IMR-90 (cell line): Measurements from ENCODE around the gene PRAC1. TPM values are rescaled to one million over a fixed set of nuclear protein-coding genes. Genes with fewer than 3 reads are reported as not detected.

Source experiments
- ATAC-seq: fragments of 200-7000 bp; cut with Tn5 transposase; 2 replicates; pipeline ENCODE4 v1.9.1; 2020; ENCODE audit warnings: low read depth, mild to moderate bottlenecking, moderate library complexity
- BruUV-seq: library from RNA; stranded (reverse); fragments of 400-500 nt; replicated peaks from 2 replicates; lab custom pipeline; 2021; lab: Mats Ljungman, UMichigan
- CTCF ChIA-PET: fragments of 300-600 bp; formaldehyde crosslinking; extraction: SDS; loops from one replicate; lab custom pipeline; 2021; ENCODE audit warnings: antibody characterized with exemption; lab: Yijun Ruan, JAX
- POLR2A ChIA-PET: fragments of 300-600 bp; sonication (Branson Sonifier 250); formaldehyde crosslinking; loops from one replicate; lab custom pipeline; 2022; ENCODE audit warnings: antibody characterized with exemption; ENCODE audit not compliant: unreplicated experiment; lab: Charles Lee
- DNase-seq: peaks from one replicate; pipeline ENCODE4 v3.0.0; 2013
- H2AFZ ChIP-seq: replicated peaks from 2 replicates; pipeline ENCODE3; 2013; ENCODE audit warnings: low read length, mild to moderate bottlenecking; ENCODE audit not compliant: poor library complexity
- H2AK5ac ChIP-seq: 2 replicates; pipeline ENCODE4 v1.6.1; 2013; ENCODE audit warnings: low read depth, low read length, inconsistent platforms
- H2AK9ac ChIP-seq: replicated peaks from 2 replicates; pipeline ENCODE3; 2013; ENCODE audit warnings: mild to moderate bottlenecking, low read depth, low read length, moderate library complexity; ENCODE audit not compliant: poor library complexity
- H2BK120ac ChIP-seq: 2 replicates; pipeline ENCODE4 v1.6.1; 2013; ENCODE audit warnings: low read depth, low read length, inconsistent platforms
- H2BK15ac ChIP-seq: 3 replicates; pipeline ENCODE4 v1.6.1; 2013; ENCODE audit warnings: low read depth, low read length, inconsistent platforms
- H2BK20ac ChIP-seq: 2 replicates; pipeline ENCODE4 v1.6.1; 2013; ENCODE audit warnings: low read depth, mild to moderate bottlenecking, inconsistent platforms, low read length, moderate library complexity
- H2BK5ac ChIP-seq: 2 replicates; pipeline ENCODE4 v1.6.1; 2013; ENCODE audit warnings: mild to moderate bottlenecking, low read depth, low read length, inconsistent platforms; ENCODE audit not compliant: poor library complexity, severe bottlenecking
- H3K14ac ChIP-seq: replicated peaks from 2 replicates; pipeline ENCODE4 v1.6.1; 2013; ENCODE audit warnings: low read depth, low read length, inconsistent platforms
- H3K18ac ChIP-seq: 2 replicates; pipeline ENCODE4 v1.6.1; 2013; ENCODE audit warnings: low read depth, low read length, control low read depth
- H3K23ac ChIP-seq: 2 replicates; pipeline ENCODE4 v1.6.1; 2013; ENCODE audit warnings: low read depth, low read length, inconsistent platforms
- H3K27ac ChIP-seq: 2 replicates; pipeline ENCODE4 v1.5.1; 2013; ENCODE audit warnings: mild to moderate bottlenecking, control low read depth, low read length; ENCODE audit not compliant: insufficient read depth
- H3K27me3 ChIP-seq: 2 replicates; pipeline ENCODE4 v1.6.1; 2013; ENCODE audit warnings: low read length; ENCODE audit not compliant: control insufficient read depth, insufficient read depth
- H3K36me3 ChIP-seq: 2 replicates; pipeline ENCODE4 v1.6.1; 2013; ENCODE audit warnings: low read length, mixed read lengths; ENCODE audit not compliant: control insufficient read depth, insufficient read depth
- H3K4ac ChIP-seq: 2 replicates; pipeline ENCODE4 v1.6.1; 2013; ENCODE audit warnings: low read depth, low read length, inconsistent platforms
- H3K4me1 ChIP-seq: 2 replicates; pipeline ENCODE4 v1.6.1; 2013; ENCODE audit warnings: low read length, mixed read lengths; ENCODE audit not compliant: control insufficient read depth, insufficient read depth
- H3K4me2 ChIP-seq: 2 replicates; pipeline ENCODE4 v1.6.1; 2013; ENCODE audit warnings: low read depth, mild to moderate bottlenecking, control low read depth, low read length, moderate library complexity
- H3K4me3 ChIP-seq: 2 replicates; pipeline ENCODE4 v1.5.1; 2013; ENCODE audit warnings: low read depth, mild to moderate bottlenecking, control low read depth, low read length, moderate library complexity; ENCODE audit not compliant: insufficient read depth
- H3K56ac ChIP-seq: 2 replicates; pipeline ENCODE4 v1.6.1; 2013; ENCODE audit warnings: low read length, inconsistent platforms; ENCODE audit not compliant: insufficient read depth; ENCODE audit errors: extremely low read depth
- H3K79me1 ChIP-seq, 2 experiments: 2 replicates each; pipeline ENCODE4 v1.6.1; 2013; ENCODE audit warnings: low read length in 2 of 2, inconsistent platforms in 1 of 2, low read depth in 1 of 2
- H3K9ac ChIP-seq: 2 replicates; pipeline ENCODE4 v1.6.1; 2013; ENCODE audit warnings: low read depth, low read length, control low read depth
- H3K9me1 ChIP-seq: 2 replicates; pipeline ENCODE4 v1.6.1; 2013; ENCODE audit warnings: low read length, inconsistent platforms; ENCODE audit not compliant: insufficient read depth
- H3K9me3 ChIP-seq: 2 replicates; pipeline ENCODE4 v1.6.1; 2013; ENCODE audit warnings: low read length; ENCODE audit not compliant: control insufficient read depth, insufficient read depth
- H4K20me1 ChIP-seq: 2 replicates; pipeline ENCODE4 v1.6.1; 2013; ENCODE audit warnings: low read length, inconsistent platforms; ENCODE audit not compliant: insufficient read depth
- H4K5ac ChIP-seq: 2 replicates; pipeline ENCODE4 v1.6.1; 2013; ENCODE audit warnings: mild to moderate bottlenecking, low read depth, low read length, control low read depth
- H4K8ac ChIP-seq, 2 experiments: 2 replicates each; pipeline ENCODE4 v1.6.1; 2013; ENCODE audit warnings: low read depth in 2 of 2, low read length in 2 of 2, control low read depth in 1 of 2, inconsistent platforms in 1 of 2
- H4K91ac ChIP-seq: 2 replicates; pipeline ENCODE4 v1.6.1; 2013; ENCODE audit warnings: low read depth, low read length, inconsistent platforms; ENCODE audit not compliant: insufficient read depth
- BHLHE40 ChIP-seq: fragments of 150-350 bp; IDR thresholded peaks from 2 replicates; pipeline ENCODE4 v1.6.1; 2016; ENCODE audit warnings: mild to moderate bottlenecking, low read depth, low read length
- CHD1 ChIP-seq: IDR thresholded peaks from 2 replicates; pipeline ENCODE4 v1.6.1; 2012; ENCODE audit warnings: low read depth, low read length, improper control_type of control experiment
- FOS ChIP-seq: fragments of 150-350 bp; IDR thresholded peaks from 2 replicates; pipeline ENCODE4 v1.6.1; 2016; ENCODE audit warnings: low read depth, low read length
- MAFK ChIP-seq: IDR thresholded peaks from 2 replicates; pipeline ENCODE4 v1.6.1; 2012; ENCODE audit warnings: low read depth, low read length, improper control_type of control experiment
- MAZ ChIP-seq: IDR thresholded peaks from 2 replicates; pipeline ENCODE4 v1.6.1; 2012; ENCODE audit warnings: low read depth, mild to moderate bottlenecking, low read length, improper control_type of control experiment, moderate library complexity, borderline replicate concordance
- MXI1 ChIP-seq: IDR thresholded peaks from 2 replicates; pipeline ENCODE4 v1.6.1; 2012; ENCODE audit warnings: low read depth, mild to moderate bottlenecking, low read length, moderate library complexity, borderline replicate concordance
- NFE2L2 ChIP-seq: fragments of 150-350 bp; IDR thresholded peaks from 2 replicates; pipeline ENCODE4 v1.6.1; 2016; ENCODE audit warnings: low read depth, mild to moderate bottlenecking, low read length
- RCOR1 ChIP-seq: IDR thresholded peaks from 2 replicates; pipeline ENCODE4 v1.6.1; 2012; ENCODE audit warnings: mild to moderate bottlenecking, low read length, improper control_type of control experiment; ENCODE audit not compliant: insufficient replicate concordance
- SMC3 ChIP-seq: fragments of 150-350 bp; IDR thresholded peaks from 2 replicates; pipeline ENCODE4 v1.6.1; 2016; ENCODE audit warnings: low read depth, mild to moderate bottlenecking, antibody characterized with exemption, low read length, moderate library complexity
- WGBS, 2 experiments: methylation state at CpG; one replicate each; pipeline versions ENCODE4 v1.1.5 to v1.1.7; 2013; ENCODE audit warnings: missing lambda C conversion rate in 2 of 2; ENCODE audit not compliant: insufficient read length in 1 of 2; ENCODE audit errors: extremely low coverage in 2 of 2; 5-methylcytosine and 5-hydroxymethylcytosine counted together
- dilution Hi-C: fragments of 300-500 bp; cut with HindIII; formaldehyde crosslinking; loops from one replicate; pipeline ENCODE4 v1.14.3; 2018; ENCODE audit warnings: low sequenced_read_pairs; ENCODE audit not compliant: unreplicated experiment
- in situ Hi-C: fragments of 300-500 bp; cut with MboI; formaldehyde crosslinking; loops from 3 replicates; pipeline ENCODE4 v1.14.3; 2019; ENCODE audit warnings: low sequenced_read_pairs, inconsistent platforms, mixed read lengths
- intact Hi-C: fragments of 100-400 bp; cut with micrococcal nuclease; formaldehyde crosslinking; loops from 2 replicates; pipeline ENCODE4 v1.10.0; 2022
- polyA plus RNA-seq, 3 experiments: library from polyadenylated mRNA; depleted of rRNA; stranded (reverse); fragments of >200 nt; gene quantifications; 2 replicates each; pipeline ENCODE4 v1.2.3, GENCODE V29; 2012; ENCODE audit warnings: low replicate concordance in 1 of 3
- total RNA-seq: library from RNA; depleted of rRNA; stranded (reverse); fragments of >200 nt; gene quantifications from 2 replicates; pipeline ENCODE4 v1.2.3, GENCODE V29; 2012
- TF ChIP-seq, protein P1 (sequence below): fragments of 150-350 bp; IDR thresholded peaks from 2 replicates; pipeline ENCODE4 v1.6.1; 2017; ENCODE audit warnings: mild to moderate bottlenecking, antibody characterized with exemption, low read length, low read depth

The PRAC1 gene
- total and polyA plus RNA-seq, 2 of the 4 experiments (the other 2 are of a cell fraction): not detected

DNA sequence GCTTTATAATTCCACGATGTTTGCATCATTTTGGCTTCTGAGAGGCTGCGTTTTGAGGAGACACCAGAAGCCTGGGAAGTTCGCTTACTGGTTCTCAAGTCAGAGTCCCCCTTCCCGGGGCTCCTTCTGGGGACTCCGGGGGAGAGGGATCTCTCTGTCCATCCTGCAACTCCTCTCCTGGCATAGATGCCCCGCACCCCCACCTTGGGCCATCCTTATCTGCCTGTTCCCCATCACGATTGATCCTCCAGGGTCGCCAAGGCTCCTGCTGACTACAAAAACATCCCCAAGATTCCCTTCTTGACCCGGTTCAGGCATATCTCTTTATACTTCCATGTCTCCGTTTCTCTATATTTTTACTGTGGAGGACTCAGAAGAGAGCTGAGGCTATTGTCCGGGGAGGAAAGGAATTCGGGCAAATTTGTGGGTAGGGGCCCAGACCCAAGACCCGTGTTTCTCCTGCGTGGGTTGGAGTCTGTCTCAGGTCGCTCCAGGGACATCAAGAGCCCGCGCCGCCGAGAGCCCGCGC lies 24.7 kb upstream of the PRAC1 start:
- Histone ChIP-seq H2BK20ac (no peak overlapping the region), H3K4me3 (no peak overlapping the region), H3K9me3 (peaks cover 8% of the 10 kb centered on the region), H2BK5ac (no peak overlapping the region), H3K36me3 (no peaks in the 10 kb centered on the region), H2AK9ac (no peak overlapping the region), H4K20me1 (peaks cover 19% of the 10 kb centered on the region; the same call in 1 of the 2 replicates), H4K5ac (no peak overlapping the region), H3K56ac (no peak overlapping the region), H3K79me1 (no peaks in the 10 kb centered on the region), H2AFZ (no peak overlapping the region), H3K27me3 (peaks cover 92% of the 10 kb centered on the region), H3K27ac (no peak overlapping the region), H3K4ac (no peak overlapping the region), H3K18ac (no peak overlapping the region), H2BK15ac (no peak overlapping the region), H4K8ac (no peak overlapping the region), H4K91ac (no peak overlapping the region), H3K14ac (no peak overlapping the region), H3K9me1 (no peaks in the 10 kb centered on the region), H2BK120ac (no peak overlapping the region), H3K4me1 (no peaks in the 10 kb centered on the region), H2AK5ac (no peak overlapping the region), H3K23ac (no peak overlapping the region), H3K9ac (no peak overlapping the region), H3K4me2 (no peak overlapping the region)
- no peak for ATAC-seq
- 4% methylated on average over 5 of the region's 21 CpGs; no CpG with 5 or more reads in 1 of the 2 experiments for WGBS, 2 experiments
- in situ Hi-C loops (no loop called here), intact Hi-C loops (no loop called here), dilution Hi-C loops (no loop called here)
- ChIA-PET CTCF (no interaction called here), POLR2A (no interaction called here)
- BruUV-seq: no TSS peak
- TF ChIP-seq BHLHE40: no peak
- no peak for TF ChIP-seq FOS
- no peak for TF ChIP-seq RCOR1
- TF ChIP-seq NFE2L2: no peak
- no peak for TF ChIP-seq CHD1
- TF ChIP-seq, protein P1, sequence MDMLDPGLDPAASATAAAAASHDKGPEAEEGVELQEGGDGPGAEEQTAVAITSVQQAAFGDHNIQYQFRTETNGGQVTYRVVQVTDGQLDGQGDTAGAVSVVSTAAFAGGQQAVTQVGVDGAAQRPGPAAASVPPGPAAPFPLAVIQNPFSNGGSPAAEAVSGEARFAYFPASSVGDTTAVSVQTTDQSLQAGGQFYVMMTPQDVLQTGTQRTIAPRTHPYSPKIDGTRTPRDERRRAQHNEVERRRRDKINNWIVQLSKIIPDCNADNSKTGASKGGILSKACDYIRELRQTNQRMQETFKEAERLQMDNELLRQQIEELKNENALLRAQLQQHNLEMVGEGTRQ: no peak
- TF ChIP-seq MAZ: no peak
- no peak for TF ChIP-seq MAFK
- TF ChIP-seq SMC3: no peak
- TF ChIP-seq MXI1: no peak
- no peak for DNase-seq
